WERI-Rb-1 (cell line): Measurements from ENCODE around the gene SP3.

Experiments used
- DNase-seq: peaks from one replicate; pipeline ENCODE4 v3.0.0-alpha.2; 2020
- H3K27ac ChIP-seq: fragments of 250-450 bp; sonication (Bioruptor Pico); 2 replicates; pipeline ENCODE4 v1.5.1; 2020; ENCODE audit warnings: mild to moderate bottlenecking, moderate library complexity
- H3K27me3 ChIP-seq: fragments of 250-450 bp; sonication (Bioruptor Pico); 2 replicates; pipeline ENCODE4 v1.5.1; 2021; ENCODE audit warnings: mild to moderate bottlenecking, low read depth, moderate library complexity; ENCODE audit not compliant: insufficient read depth, severe bottlenecking
- H3K36me3 ChIP-seq: fragments of 250-450 bp; sonication (Bioruptor Pico); 2 replicates; pipeline ENCODE4 v1.5.1; 2020; ENCODE audit warnings: mild to moderate bottlenecking, moderate library complexity
- H3K4me3 ChIP-seq: 2 replicates; pipeline ENCODE4 v1.5.1; 2011; ENCODE audit warnings: low read depth, mild to moderate bottlenecking, control low read depth, low read length
- H3K9me3 ChIP-seq: fragments of 250-450 bp; sonication (Bioruptor Pico); 2 replicates; pipeline ENCODE4 v1.5.1; 2021; ENCODE audit warnings: mild to moderate bottlenecking, moderate library complexity; ENCODE audit not compliant: severe bottlenecking
- CTCF ChIP-seq: IDR thresholded peaks from 2 replicates; pipeline ENCODE4 v1.5.1; 2011; ENCODE audit warnings: low read depth, mild to moderate bottlenecking, control low read depth, inconsistent platforms, low read length

The SP3 gene

GRCh38 chr2:173963817-173964564 lies 1.2 kb downstream of the SP3 start:
- TF ChIP-seq CTCF = no peak
- peak; percentile 94 for DNase-seq
- Histone ChIP-seq H3K9me3 (no peaks in the 10 kb centered on the region), H3K4me3 (peak overlapping the region; percentile 94), H3K27ac (peak overlapping the region; percentile 100), H3K27me3 (no peaks in the 10 kb centered on the region), H3K36me3 (peaks cover 37% of the 10 kb centered on the region)

- peak overlapping the region; percentile 94 for H3K4me3 ChIP-seq
- H3K36me3 ChIP-seq = peaks cover 37% of the 10 kb centered on the region
- H3K27me3 ChIP-seq = no peaks in the 10 kb centered on the region
- H3K27ac ChIP-seq = peak overlapping the region; percentile 100
- H3K9me3 ChIP-seq = no peaks in the 10 kb centered on the region
- no peak for TF ChIP-seq CTCF
- DNase-seq = no peak
These were observed 1.8 kb downstream of the SP3 start for GRCh38 chr2:173963323-173963816.

- Histone ChIP-seq H3K27ac (peak overlapping the region; percentile 100), H3K4me3 (peak overlapping the region; percentile 94), H3K36me3 (peaks cover 40% of the 10 kb centered on the region), H3K27me3 (no peaks in the 10 kb centered on the region), H3K9me3 (no peaks in the 10 kb centered on the region)
- no peak for DNase-seq
- no peak for TF ChIP-seq CTCF
These were observed 2.5 kb downstream of the SP3 start for GRCh38 chr2:173962583-173963110.

GRCh38 chr2:173962031-173962430 lies 3.1 kb downstream of the SP3 start:
- Histone ChIP-seq H3K27me3 (no peaks in the 10 kb centered on the region), H3K4me3 (peak overlapping the region; percentile 94), H3K27ac (peak overlapping the region; percentile 100), H3K36me3 (peaks cover 47% of the 10 kb centered on the region), H3K9me3 (no peaks in the 10 kb centered on the region)
- TF ChIP-seq CTCF = no peak
- DNase-seq = no peak

GRCh38 chr2:173961346-173961705 lies 3.8 kb downstream of the SP3 start:
- DNase-seq = no peak
- H3K27me3 ChIP-seq = no peaks in the 10 kb centered on the region
- TF ChIP-seq CTCF = no peak
- no peaks in the 10 kb centered on the region for H3K9me3 ChIP-seq
- H3K27ac ChIP-seq = no peak overlapping the region
- no peak overlapping the region for H3K4me3 ChIP-seq
- peaks cover 54% of the 10 kb centered on the region for H3K36me3 ChIP-seq
